Measurements from ENCODE around the gene PALLD.

The PALLD gene

GRCh38 chr4:168864821-168865541 lies 368.1 kb downstream of the PALLD start:
- no peak for ATAC-seq
- Mint-ChIP-seq H3K36me3 (no peaks in the 10 kb centered on the region), H3K27ac (no peak overlapping the region), H3K4me3 (no peak overlapping the region), H3K27me3 (peaks cover 40% of the 10 kb centered on the region), H3K9me3 (no peaks in the 10 kb centered on the region), H3K4me1 (peaks cover 6% of the 10 kb centered on the region)

GRCh38 chr4:168865854-168866253 lies 369.0 kb downstream of the PALLD start:
- Mint-ChIP-seq H3K4me3 (no peak overlapping the region), H3K27ac (no peak overlapping the region), H3K4me1 (no peaks in the 10 kb centered on the region), H3K36me3 (no peaks in the 10 kb centered on the region), H3K27me3 (peaks cover 31% of the 10 kb centered on the region), H3K9me3 (no peaks in the 10 kb centered on the region)
- no peak for ATAC-seq

GRCh38 chr4:168866635-168867034 lies 369.8 kb downstream of the PALLD start:
- ATAC-seq = no peak

GRCh38 chr4:168867128-168867527 lies 370.3 kb downstream of the PALLD start:
- Mint-ChIP-seq H3K4me3 (no peak overlapping the region), H3K9me3 (no peaks in the 10 kb centered on the region), H3K4me1 (no peaks in the 10 kb centered on the region), H3K36me3 (no peaks in the 10 kb centered on the region), H3K27ac (no peak overlapping the region), H3K27me3 (peaks cover 22% of the 10 kb centered on the region)
- ATAC-seq = no peak

More at GRCh38 chr4:168866635-168867034, 369.8 kb downstream of the PALLD start:
- no peaks in the 10 kb centered on the region for H3K9me3 Mint-ChIP-seq
- H3K36me3 Mint-ChIP-seq = no peaks in the 10 kb centered on the region
- peaks cover 23% of the 10 kb centered on the region for H3K27me3 Mint-ChIP-seq
- H3K4me3 Mint-ChIP-seq = no peak overlapping the region
- no peak overlapping the region for H3K27ac Mint-ChIP-seq
- no peaks in the 10 kb centered on the region for H3K4me1 Mint-ChIP-seq

- Mint-ChIP-seq H3K27ac (no peak overlapping the region), H3K36me3 (no peaks in the 10 kb centered on the region), H3K9me3 (no peaks in the 10 kb centered on the region), H3K4me3 (no peak overlapping the region), H3K4me1 (no peaks in the 10 kb centered on the region), H3K27me3 (peaks cover 14% of the 10 kb centered on the region)
- ATAC-seq = no peak
These were observed 371.4 kb downstream of the PALLD start for GRCh38 chr4:168868044-168868781.

GRCh38 chr4:168868802-168869201 lies 371.9 kb downstream of the PALLD start:
- H3K4me3 Mint-ChIP-seq = no peak overlapping the region
- H3K27me3 Mint-ChIP-seq = peaks cover 12% of the 10 kb centered on the region
- H3K27ac Mint-ChIP-seq = no peak overlapping the region
- H3K9me3 Mint-ChIP-seq = no peaks in the 10 kb centered on the region
- H3K36me3 Mint-ChIP-seq = no peaks in the 10 kb centered on the region
- no peaks in the 10 kb centered on the region for H3K4me1 Mint-ChIP-seq
- ATAC-seq = no peak

- Mint-ChIP-seq H3K4me3 (no peak overlapping the region), H3K9me3 (no peaks in the 10 kb centered on the region), H3K27ac (no peak overlapping the region), H3K27me3 (peaks cover 24% of the 10 kb centered on the region), H3K36me3 (no peaks in the 10 kb centered on the region), H3K4me1 (no peaks in the 10 kb centered on the region)
- no peak for ATAC-seq
These were observed 373.2 kb downstream of the PALLD start for GRCh38 chr4:168870004-168870403.

- no peaks in the 10 kb centered on the region for H3K36me3 Mint-ChIP-seq
- peaks cover 36% of the 10 kb centered on the region for H3K27me3 Mint-ChIP-seq
- no peaks in the 10 kb centered on the region for H3K9me3 Mint-ChIP-seq
- no peaks in the 10 kb centered on the region for H3K4me1 Mint-ChIP-seq
- no peak overlapping the region for H3K27ac Mint-ChIP-seq
- H3K4me3 Mint-ChIP-seq = no peak overlapping the region
- ATAC-seq = no peak
These were observed 374.8 kb downstream of the PALLD start for GRCh38 chr4:168871632-168872031.

- H3K4me3 Mint-ChIP-seq = no peak overlapping the region
- no peak overlapping the region for H3K27ac Mint-ChIP-seq
- ATAC-seq = no peak
- peaks cover 10% of the 10 kb centered on the region for H3K4me1 Mint-ChIP-seq
- peaks cover 47% of the 10 kb centered on the region for H3K27me3 Mint-ChIP-seq
- peaks cover 5% of the 10 kb centered on the region for H3K36me3 Mint-ChIP-seq
- H3K9me3 Mint-ChIP-seq = no peaks in the 10 kb centered on the region
These were observed 377.2 kb downstream of the PALLD start for GRCh38 chr4:168874083-168874482.

- Mint-ChIP-seq H3K4me3 (no peak overlapping the region), H3K27ac (no peak overlapping the region), H3K9me3 (no peaks in the 10 kb centered on the region), H3K36me3 (peaks cover 5% of the 10 kb centered on the region), H3K27me3 (peaks cover 47% of the 10 kb centered on the region), H3K4me1 (peaks cover 21% of the 10 kb centered on the region)
- ATAC-seq = no peak
These were observed 379.3 kb downstream of the PALLD start for GRCh38 chr4:168876106-168876505.

GRCh38 chr4:168877511-168878491 lies 380.9 kb downstream of the PALLD start:
- H3K27me3 Mint-ChIP-seq = peaks cover 47% of the 10 kb centered on the region
- peaks cover 5% of the 10 kb centered on the region for H3K36me3 Mint-ChIP-seq
- peak overlapping the region; percentile 87 for H3K4me3 Mint-ChIP-seq
- peak overlapping the region; percentile 82 for H3K27ac Mint-ChIP-seq
- peaks cover 30% of the 10 kb centered on the region for H3K4me1 Mint-ChIP-seq
- ATAC-seq = peak; percentile 38
- no peaks in the 10 kb centered on the region for H3K9me3 Mint-ChIP-seq

- Mint-ChIP-seq H3K27me3 (peaks cover 46% of the 10 kb centered on the region), H3K27ac (peak overlapping the region; percentile 82), H3K4me1 (peaks cover 30% of the 10 kb centered on the region), H3K9me3 (no peaks in the 10 kb centered on the region), H3K4me3 (peak overlapping the region; percentile 87), H3K36me3 (peaks cover 5% of the 10 kb centered on the region)
- ATAC-seq = no peak
These were observed 381.8 kb downstream of the PALLD start for GRCh38 chr4:168878623-168879022.

GRCh38 chr4:168879188-168879587 lies 382.3 kb downstream of the PALLD start:
- ATAC-seq = peak; percentile 45
- H3K27ac Mint-ChIP-seq = peak overlapping the region; percentile 82
- peaks cover 30% of the 10 kb centered on the region for H3K4me1 Mint-ChIP-seq
- peaks cover 40% of the 10 kb centered on the region for H3K27me3 Mint-ChIP-seq
- no peaks in the 10 kb centered on the region for H3K9me3 Mint-ChIP-seq
- H3K36me3 Mint-ChIP-seq = peaks cover 5% of the 10 kb centered on the region
- H3K4me3 Mint-ChIP-seq = no peak overlapping the region

GRCh38 chr4:168880072-168880675 lies 383.3 kb downstream of the PALLD start:
- Mint-ChIP-seq H3K27ac (no peak overlapping the region), H3K4me3 (no peak overlapping the region), H3K27me3 (peaks cover 31% of the 10 kb centered on the region), H3K9me3 (no peaks in the 10 kb centered on the region), H3K36me3 (peaks cover 5% of the 10 kb centered on the region), H3K4me1 (peaks cover 30% of the 10 kb centered on the region)
- ATAC-seq = no peak

Data from stimulated activated memory B cell treated with anti-CD40 and anti-IgM and Interleukin-4, amounts not matched to agents 10 μg/mL and 1 μg/mL and 100 μg/mL, for 72 hours (primary cell).